ENCODE data around the gene PCDHA6.
"Not testable (repeated sequence)": the region's sequence is repeated elsewhere in the genome, so short reads cannot be mapped to it uniquely, and the experiment has no call there.

The PCDHA6 gene

GRCh38 chr5:140876541-140877261 is 48.9 kb downstream of the PCDHA6 start:
- H3K36me3 ChIP-seq (ENCODE audit: control insufficient read depth, low read depth, low read length); H3K4me1 ChIP-seq (ENCODE audit: control insufficient read depth, low read depth, low read length); H3K9ac ChIP-seq (ENCODE audit: low read length); H3K9me3 ChIP-seq (ENCODE audit: control insufficient read depth, low read depth, low read length); H3K27me3 ChIP-seq (ENCODE audit: control insufficient read depth, insufficient read depth, low read length); H3K27ac ChIP-seq (ENCODE audit: low read length): not testable (repeated sequence)
- H3K4me3 ChIP-seq (ENCODE audit: low read length) = peak overlapping the region; percentile 92

- Histone ChIP-seq H3K9me3 (ENCODE audit: control insufficient read depth, low read depth, low read length) (no peaks in the 10 kb centered on the region), H3K4me1 (ENCODE audit: control insufficient read depth, low read depth, low read length) (peaks cover 2% of the 10 kb centered on the region), H3K9ac (ENCODE audit: low read length) (no peak overlapping the region), H3K27me3 (ENCODE audit: control insufficient read depth, insufficient read depth, low read length) (no peaks in the 10 kb centered on the region), H3K4me3 (ENCODE audit: low read length) (no peak overlapping the region), H3K36me3 (ENCODE audit: control insufficient read depth, low read depth, low read length) (no peaks in the 10 kb centered on the region), H3K27ac (ENCODE audit: low read length) (no peak overlapping the region)
Measured at GRCh38 chr5:140877262-140877581, 49.5 kb downstream of the PCDHA6 start.

All from iPS-18a (cell line).